Endothelial cell of umbilical vein (primary cell): ENCODE measurements around the gene ZPR1. TPM values are rescaled to one million over a fixed set of nuclear protein-coding genes. Genes with fewer than 3 reads are reported as not detected.

Experiments used
- BruUV-seq: library from RNA; stranded (reverse); fragments of 400-500 nt; replicated peaks from 2 replicates; lab custom pipeline; 2021; lab: Mats Ljungman, UMichigan
- CTCF ChIA-PET: fragments of 300-600, 350-600 bp; sonication (Branson Sonifier 250); formaldehyde crosslinking; loops from one replicate; lab custom pipeline; 2021; ENCODE audit warnings: antibody characterized with exemption, inconsistent platforms; lab: Charles Lee
- POLR2A ChIA-PET: fragments of 300-600, 350-600 bp; sonication (Branson Sonifier 250); formaldehyde crosslinking; loops from one replicate; lab custom pipeline; 2021; ENCODE audit warnings: antibody characterized with exemption, inconsistent platforms; lab: Charles Lee
- DNase-seq: peaks from one replicate; pipeline ENCODE4 v3.0.0-alpha.2; 2011; ENCODE audit warnings: low read depth, low spot score
- FAIRE-seq: peaks from 2 replicates; lab custom pipeline; 2011; peaks lifted over from hg19 to GRCh38; lab: Jason Lieb, UNC
- H2AFZ ChIP-seq: 2 replicates; pipeline ENCODE4 v1.6.0; 2012; ENCODE audit warnings: low read depth, low read length, control low read depth, inconsistent platforms
- H3K27ac ChIP-seq: 2 replicates; pipeline ENCODE4 v1.5.1; 2011; ENCODE audit warnings: low read depth, mild to moderate bottlenecking, control low read depth, low read length, moderate library complexity; ENCODE audit not compliant: insufficient read depth
- H3K27me3 ChIP-seq, 2 experiments: 2 replicates each; pipeline versions ENCODE4 v1.6.0 to v1.6.1; 2011; ENCODE audit warnings: low read length in 2 of 2, mixed read lengths in 1 of 2; ENCODE audit not compliant: control insufficient read depth in 2 of 2, insufficient read depth in 2 of 2
- H3K36me3 ChIP-seq, 2 experiments: 2 replicates in 1 of 2; 3 replicates in 1 of 2; pipeline ENCODE4 v1.5.1; 2011; ENCODE audit warnings: low read length in 2 of 2, mild to moderate bottlenecking in 1 of 2, moderate library complexity in 1 of 2; ENCODE audit not compliant: control insufficient read depth in 2 of 2, insufficient read depth in 2 of 2; ENCODE audit errors: extremely low read depth in 1 of 2
- H3K4me1 ChIP-seq: 3 replicates; pipeline ENCODE4 v1.5.1; 2011; ENCODE audit warnings: mild to moderate bottlenecking, low read length; ENCODE audit not compliant: control insufficient read depth, insufficient read depth; ENCODE audit errors: extremely low read depth
- H3K4me2 ChIP-seq: 2 replicates; pipeline ENCODE4 v1.6.1; 2011; ENCODE audit warnings: low read length, control low read depth, mixed read lengths; ENCODE audit not compliant: insufficient read depth
- H3K4me3 ChIP-seq, 3 experiments: fragments of 200-600 bp in 1 of 3; sonication (generic), shearing (Covaris generic) in 1 of 3; replicated peaks in 1 of 3; 2 replicates each; pipeline ENCODE4 v1.5.1; 2011 to 2016; ENCODE audit warnings: control low read depth in 3 of 3, low read length in 3 of 3, mild to moderate bottlenecking in 2 of 3, inconsistent platforms in 1 of 3, low read depth in 1 of 3, moderate library complexity in 1 of 3; ENCODE audit not compliant: insufficient read depth in 1 of 3
- H3K79me2 ChIP-seq: 2 replicates; pipeline ENCODE4 v1.6.0; 2012; ENCODE audit warnings: low read length, inconsistent platforms; ENCODE audit not compliant: control insufficient read depth, insufficient read depth
- H3K9ac ChIP-seq: replicated peaks from 2 replicates; pipeline ENCODE3; 2011; ENCODE audit warnings: low read length, control low read depth; ENCODE audit not compliant: insufficient read depth; ENCODE audit errors: extremely low read depth
- H3K9me1 ChIP-seq: replicated peaks from 3 replicates; pipeline ENCODE4 v1.6.0; 2011; ENCODE audit warnings: mild to moderate bottlenecking, low read length; ENCODE audit not compliant: control insufficient read depth, insufficient read depth; ENCODE audit errors: extremely low read depth
- H3K9me3 ChIP-seq: replicated peaks from 2 replicates; pipeline ENCODE4 v1.5.1; 2012; ENCODE audit warnings: low read length, inconsistent platforms; ENCODE audit not compliant: control insufficient read depth, insufficient read depth
- H4K20me1 ChIP-seq: replicated peaks from 2 replicates; pipeline ENCODE3; 2011; ENCODE audit warnings: mild to moderate bottlenecking, low read length; ENCODE audit not compliant: control insufficient read depth, insufficient read depth; ENCODE audit errors: extremely low read depth
- CTCF ChIP-seq, 2 donors: IDR thresholded peaks; 1 replicate in 1 of 2; 2 replicates in 1 of 2; pipeline ENCODE4 v1.5.1; 2011; ENCODE audit warnings: low read length in 2 of 2, mild to moderate bottlenecking in 2 of 2, moderate library complexity in 2 of 2, control low read depth in 1 of 2, inconsistent platforms in 1 of 2, low read depth in 1 of 2; ENCODE audit not compliant: insufficient read depth in 1 of 2; ENCODE audit errors: extremely low read depth in 1 of 2
- EZH2 ChIP-seq: IDR thresholded peaks from 2 replicates; pipeline ENCODE4 v1.6.1; 2012; ENCODE audit warnings: borderline replicate concordance, low read depth, mild to moderate bottlenecking, moderate library complexity, low read length, inconsistent platforms; ENCODE audit not compliant: severe bottlenecking
- FOS ChIP-seq: IDR thresholded peaks from 2 replicates; pipeline ENCODE4 v1.6.1; 2011; ENCODE audit warnings: mild to moderate bottlenecking, low read length, moderate library complexity, borderline replicate concordance; ENCODE audit not compliant: insufficient read depth
- GATA2 ChIP-seq: IDR thresholded peaks from 2 replicates; pipeline ENCODE4 v1.7.0; 2011; ENCODE audit warnings: low read depth, mild to moderate bottlenecking, moderate library complexity, mixed read lengths, low read length; ENCODE audit not compliant: insufficient read length, insufficient read depth
- JUN ChIP-seq: IDR thresholded peaks from 2 replicates; pipeline ENCODE4 v1.6.1; 2011; ENCODE audit warnings: borderline replicate concordance, low read depth; ENCODE audit not compliant: insufficient read length, insufficient read depth
- MAX ChIP-seq: IDR thresholded peaks from 2 replicates; pipeline ENCODE4 v1.6.1; 2011; ENCODE audit not compliant: insufficient read depth, insufficient read length
- MYC ChIP-seq: IDR thresholded peaks from one replicate; pipeline ENCODE4 v1.6.1; 2011; ENCODE audit warnings: mild to moderate bottlenecking, low read depth, low read length
- dilution Hi-C: fragments of 300-500 bp; cut with MboI; formaldehyde crosslinking; loops from one replicate; pipeline ENCODE4 v1.15.0; 2019; ENCODE audit warnings: low sequenced_read_pairs; ENCODE audit not compliant: extremely low pct_ligation_motif_present
- intact Hi-C: fragments of 100-400 bp; cut with micrococcal nuclease; formaldehyde crosslinking; loops from one replicate; pipeline ENCODE4 v1.10.0; 2022
- polyA plus RNA-seq, 4 experiments: library from polyadenylated mRNA; depleted of rRNA in 3 of 4; stranded (reverse) in 3 of 4; unstranded in 1 of 4; fragments of >200 nt; gene quantifications; 2 replicates each; pipeline versions ENCODE4 v1.2.1 to v1.2.3, GENCODE V29; 2011 to 2012; ENCODE audit warnings: missing spikeins in 1 of 4
- total RNA-seq: library from RNA; stranded (reverse); gene quantifications from 2 replicates; pipeline ENCODE4 v1.2.3, GENCODE V29; 2021

ZPR1 gene
- total and polyA plus RNA-seq, 2 donors (not counting 3 experiments of a cell fraction or from before 2014, with no cell fraction given): 22.6 to 54.5 TPM

GRCh38 chr11:116813170-116813569, 25.3 kb upstream of the ZPR1 start:
- dilution Hi-C loops (no loop called here), intact Hi-C loops (no loop called here)
- Histone ChIP-seq H3K36me3 (no peaks in the 10 kb centered on the region), H4K20me1 (no peaks in the 10 kb centered on the region), H3K27me3 (peaks cover 6 to 8% of the 10 kb centered on the region in 2 experiments), H3K9ac (no peak overlapping the region), H3K9me3 (no peaks in the 10 kb centered on the region), H3K4me1 (no peaks in the 10 kb centered on the region), H3K9me1 (no peaks in the 10 kb centered on the region), H3K4me3 (no peak overlapping the region), H3K79me2 (no peaks in the 10 kb centered on the region), H2AFZ (no peak overlapping the region), H3K27ac (no peak overlapping the region), H3K4me2 (no peak overlapping the region)
- DNase-seq: no peak
- no TSS peak for BruUV-seq
- FAIRE-seq: no peak
- TF ChIP-seq CTCF (IDR thresholded peaks at IDR 0.05; ENCODE audit: extremely low read depth in 1 of 2, insufficient read depth in 1 of 2, low read depth in 1 of 2, low read length in 2 of 2) (no peak), MYC (no peak), EZH2 (no peak), MAX (no peak), JUN (no peak), FOS (no peak), GATA2 (no peak)
- CTCF ChIA-PET: interaction anchor here (1.2 kb wide), 1 partner anchor 21 kb away, joined by 3 read pairs; no protein-coding TSS in a partner anchor
- POLR2A ChIA-PET: no interaction called here
